22Rv1 (cell line): ENCODE measurements around the gene PWWP2A.
"Not testable (repeated sequence)": the region's sequence is repeated elsewhere in the genome, so short reads cannot be mapped to it uniquely, and the experiment has no call there.

ENCODE experiments used
- H3K27ac ChIP-seq: fragments of 450-650 bp; 2 replicates; pipeline ENCODE4 v1.5.1; 2017
- ZFX ChIP-seq: fragments of 450-650 bp; IDR thresholded peaks from 2 replicates; pipeline ENCODE4 v1.6.1; 2017; ENCODE audit warnings: antibody characterized with exemption, borderline replicate concordance
- TF ChIP-seq, protein P1 (sequence below): fragments of 450-650 bp; IDR thresholded peaks from 2 replicates; pipeline ENCODE4 v1.5.1; 2017; ENCODE audit warnings: mild to moderate bottlenecking

Gene PWWP2A

DNA sequence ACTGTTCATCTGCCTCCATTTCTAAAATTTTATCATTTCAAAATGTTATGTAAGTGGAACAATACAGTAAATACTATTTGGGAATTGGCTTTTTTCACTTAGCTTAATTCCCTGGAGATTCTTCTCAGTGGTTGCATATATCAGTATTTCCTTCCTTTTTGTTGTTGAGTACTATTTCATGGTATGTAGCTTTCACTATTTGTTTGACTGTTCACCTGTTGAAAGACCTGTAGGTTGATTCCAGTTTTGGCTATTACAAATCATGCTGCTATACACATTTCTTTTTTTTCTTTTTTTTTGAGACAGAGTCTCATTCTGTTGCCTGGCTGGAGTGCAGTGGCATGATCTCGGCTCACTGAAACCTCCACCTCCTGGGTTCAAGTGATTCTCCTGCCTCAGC, 33.0 kb upstream of the PWWP2A start:
- TF ChIP-seq, protein P1, sequence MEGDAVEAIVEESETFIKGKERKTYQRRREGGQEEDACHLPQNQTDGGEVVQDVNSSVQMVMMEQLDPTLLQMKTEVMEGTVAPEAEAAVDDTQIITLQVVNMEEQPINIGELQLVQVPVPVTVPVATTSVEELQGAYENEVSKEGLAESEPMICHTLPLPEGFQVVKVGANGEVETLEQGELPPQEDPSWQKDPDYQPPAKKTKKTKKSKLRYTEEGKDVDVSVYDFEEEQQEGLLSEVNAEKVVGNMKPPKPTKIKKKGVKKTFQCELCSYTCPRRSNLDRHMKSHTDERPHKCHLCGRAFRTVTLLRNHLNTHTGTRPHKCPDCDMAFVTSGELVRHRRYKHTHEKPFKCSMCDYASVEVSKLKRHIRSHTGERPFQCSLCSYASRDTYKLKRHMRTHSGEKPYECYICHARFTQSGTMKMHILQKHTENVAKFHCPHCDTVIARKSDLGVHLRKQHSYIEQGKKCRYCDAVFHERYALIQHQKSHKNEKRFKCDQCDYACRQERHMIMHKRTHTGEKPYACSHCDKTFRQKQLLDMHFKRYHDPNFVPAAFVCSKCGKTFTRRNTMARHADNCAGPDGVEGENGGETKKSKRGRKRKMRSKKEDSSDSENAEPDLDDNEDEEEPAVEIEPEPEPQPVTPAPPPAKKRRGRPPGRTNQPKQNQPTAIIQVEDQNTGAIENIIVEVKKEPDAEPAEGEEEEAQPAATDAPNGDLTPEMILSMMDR = no peak
- TF ChIP-seq ZFX = no peak
- H3K27ac ChIP-seq = no peak overlapping the region

DNA sequence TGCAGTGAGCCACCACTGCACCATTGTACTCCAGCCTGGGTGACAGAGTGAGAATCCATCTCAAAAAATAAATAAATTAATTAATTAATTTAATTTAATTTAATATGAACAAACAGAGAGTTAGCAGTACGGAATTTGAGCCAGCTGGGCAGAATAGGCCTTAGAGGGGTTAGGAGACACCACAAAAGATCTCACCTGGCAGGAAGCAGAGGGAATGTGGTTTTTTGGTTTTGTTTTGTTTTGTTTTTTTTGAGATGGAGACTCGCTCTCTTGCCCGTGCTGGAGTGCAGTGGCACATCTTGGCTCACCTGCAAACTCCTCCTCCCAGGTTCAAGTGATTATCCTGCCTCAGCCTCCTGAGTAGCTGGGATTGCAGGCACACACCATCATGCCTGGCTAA, 31.8 kb upstream of the PWWP2A start:
- no peak overlapping the region for H3K27ac ChIP-seq
- TF ChIP-seq, protein P1 = no peak

DNA sequence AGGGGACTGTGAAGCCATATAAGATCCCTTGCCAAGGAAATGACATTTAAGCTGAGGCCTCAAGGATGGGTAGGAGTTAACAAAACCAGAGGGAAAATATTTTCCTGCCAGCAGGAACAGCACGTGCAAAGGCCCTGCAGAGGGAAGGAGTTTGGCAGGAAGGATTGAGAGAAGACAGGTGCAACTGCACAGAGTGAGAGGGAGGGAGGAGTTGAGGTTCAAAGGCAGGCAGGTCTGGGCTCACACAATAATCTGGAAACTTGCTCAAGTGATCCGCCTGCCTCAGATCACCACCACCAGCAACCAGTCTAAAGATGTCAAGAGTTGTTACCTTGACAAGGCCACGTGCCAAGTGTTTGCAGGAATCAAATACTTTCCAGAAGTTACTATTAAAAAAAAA, 31.1 kb upstream of the PWWP2A start:
- TF ChIP-seq ZFX = no peak
- TF ChIP-seq, protein P1 = no peak
- no peak overlapping the region for H3K27ac ChIP-seq

DNA sequence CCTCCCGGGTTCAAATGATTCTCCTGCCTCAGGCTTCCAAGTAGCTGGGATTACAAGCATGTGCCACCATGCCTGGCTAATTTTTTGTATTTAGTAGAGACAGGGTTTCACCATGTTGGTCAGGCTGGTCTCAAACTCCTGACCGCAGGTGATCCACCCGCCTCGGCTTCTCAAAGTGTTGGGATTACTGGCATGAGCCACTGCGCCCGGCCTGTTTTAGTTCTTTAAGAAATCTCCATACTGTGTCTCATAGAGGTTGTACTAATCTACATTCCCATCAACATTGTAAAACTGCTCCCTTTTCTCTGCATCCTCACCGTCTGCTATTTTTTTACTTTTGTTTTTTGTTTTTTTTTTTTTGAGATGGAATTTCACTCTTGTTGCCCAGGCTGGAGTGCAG, 25.2 kb upstream of the PWWP2A start:
- H3K27ac ChIP-seq = not testable (repeated sequence)

DNA sequence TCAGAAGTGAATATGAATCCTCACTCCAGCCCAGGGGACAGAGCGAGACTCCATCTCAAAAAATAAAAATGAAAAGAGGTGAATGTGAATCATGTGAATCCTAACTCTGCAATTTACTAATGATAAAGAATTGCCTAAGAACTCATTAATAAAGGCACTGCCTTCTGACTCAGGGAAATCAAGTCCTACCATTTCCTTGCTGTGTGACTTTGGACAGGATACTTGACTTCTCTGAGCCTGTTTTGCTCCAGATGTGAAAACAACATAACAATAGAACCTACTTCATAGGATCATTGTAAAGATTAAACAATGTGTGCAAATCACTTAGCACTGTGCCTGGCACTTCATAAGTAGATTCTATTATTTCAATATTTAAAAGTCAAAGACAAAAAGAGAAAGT, 15.1 kb upstream of the PWWP2A start:
- TF ChIP-seq, protein P1 = no peak
- TF ChIP-seq ZFX = no peak
- H3K27ac ChIP-seq = no peak overlapping the region

DNA sequence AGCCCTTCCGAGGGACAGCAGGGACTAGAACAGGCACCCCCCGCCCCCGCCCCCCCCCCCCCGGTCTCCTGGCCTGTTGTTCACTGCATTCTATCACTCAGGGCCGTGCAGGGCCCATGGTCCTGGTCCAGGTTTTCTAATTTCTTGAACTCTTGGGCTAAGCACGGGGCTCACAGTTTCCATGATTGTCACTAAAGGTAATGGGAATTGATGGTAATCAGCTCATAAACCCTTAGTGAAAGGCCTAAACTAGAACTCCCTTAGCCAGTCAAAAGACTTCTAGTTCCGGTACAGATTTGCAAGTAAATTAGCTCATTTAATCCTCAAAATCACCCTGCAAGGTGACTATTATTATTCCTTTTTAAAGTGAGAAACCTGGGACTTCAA, 14.7 kb upstream of the PWWP2A start:
- no peak overlapping the region for H3K27ac ChIP-seq
- TF ChIP-seq ZFX = no peak
- TF ChIP-seq, protein P1 = no peak

DNA sequence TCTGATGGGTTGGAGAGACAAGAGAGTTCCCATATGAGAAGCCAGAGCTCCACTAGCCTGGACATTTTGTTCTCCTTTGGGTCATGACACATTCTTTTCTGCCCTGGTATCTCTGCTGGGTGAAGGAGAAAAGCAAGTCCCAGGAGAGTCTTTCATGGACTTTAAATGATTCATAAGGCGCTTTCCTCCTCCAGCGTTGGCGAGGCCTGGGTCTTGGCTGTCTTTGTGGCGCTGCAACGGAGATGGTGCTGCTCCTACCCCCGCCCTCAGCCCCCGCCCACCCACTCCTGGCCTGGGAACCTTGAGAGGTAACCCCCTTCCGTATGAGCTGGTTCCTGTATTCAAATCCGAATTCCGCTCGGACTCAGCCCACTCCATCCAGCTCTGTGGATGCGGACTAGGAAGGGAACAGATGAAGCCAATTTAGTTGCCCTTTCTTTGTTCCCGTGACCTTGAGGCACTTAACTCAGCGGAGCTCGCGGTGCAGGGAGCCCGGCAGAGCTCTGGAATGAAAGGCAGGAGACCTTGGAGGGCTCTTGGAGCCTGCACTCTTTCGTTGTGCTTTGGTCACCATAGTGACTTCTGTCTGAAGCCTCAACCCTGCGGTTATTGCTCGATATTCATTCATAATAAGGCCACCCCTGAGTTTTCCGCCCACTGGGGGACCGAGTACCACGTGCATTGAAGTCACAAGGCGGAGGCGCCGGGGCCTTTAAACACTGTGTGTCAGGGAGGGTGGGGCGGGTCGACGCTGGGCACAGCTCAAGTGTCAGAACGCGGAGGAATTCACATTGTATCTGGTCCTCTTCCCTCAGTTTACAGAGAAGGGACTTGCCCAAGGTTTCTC, 14.0 kb upstream of the PWWP2A start:
- no peak for TF ChIP-seq ZFX
- TF ChIP-seq, protein P1 = no peak
- no peak overlapping the region for H3K27ac ChIP-seq

DNA sequence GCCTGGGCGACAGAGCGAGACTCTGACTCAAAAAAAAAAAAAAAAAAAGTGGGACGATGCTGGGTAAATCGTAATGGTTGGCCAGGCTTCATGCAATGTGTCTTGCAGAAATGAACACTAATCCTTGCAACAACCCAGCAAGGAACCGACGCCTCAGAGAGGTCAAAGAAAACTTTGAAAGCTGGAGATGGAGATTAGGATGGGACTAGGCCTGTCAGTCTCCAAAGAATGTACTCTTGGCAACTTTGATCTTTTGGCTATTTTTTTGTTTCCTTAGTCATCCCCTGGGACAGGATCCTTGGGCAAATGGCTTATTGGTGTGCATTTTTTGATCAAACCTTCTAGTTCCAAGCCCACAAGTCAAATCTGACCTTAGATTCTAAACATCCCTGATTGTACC, 10.6 kb upstream of the PWWP2A start:
- H3K27ac ChIP-seq = no peak overlapping the region
- TF ChIP-seq ZFX = no peak
- TF ChIP-seq, protein P1 = no peak
